HL-60 (cell line): Measurements from ENCODE around the gene HECW1.

Experiments
- DNase-seq, 2 experiments: peaks; one replicate each; pipeline ENCODE4 v3.0.0-alpha.2; 2010 to 2020; ENCODE audit warnings: low read depth in 1 of 2, low spot score in 1 of 2
- H3K27ac ChIP-seq: fragments of 250-450 bp; sonication (Bioruptor Pico); replicated peaks from 2 replicates; pipeline ENCODE4 v1.5.1; 2020; ENCODE audit warnings: mild to moderate bottlenecking, moderate library complexity
- H3K27me3 ChIP-seq: fragments of 250-450 bp; sonication (Bioruptor Pico); 2 replicates; pipeline ENCODE4 v1.5.1; 2021; ENCODE audit warnings: mild to moderate bottlenecking, moderate library complexity; ENCODE audit not compliant: insufficient read depth, poor library complexity, severe bottlenecking
- H3K4me3 ChIP-seq: replicated peaks from 2 replicates; pipeline ENCODE4 v1.5.1; 2011; ENCODE audit warnings: mild to moderate bottlenecking, control low read depth, low read length; ENCODE audit not compliant: insufficient read depth
- GABPA ChIP-seq: IDR thresholded peaks from 2 replicates; pipeline ENCODE4 v1.6.1; 2012; ENCODE audit warnings: low read depth
- POLR2AphosphoS5 ChIP-seq: IDR thresholded peaks from 2 replicates; pipeline ENCODE4 v1.6.1; 2012; ENCODE audit warnings: low read depth
- SPI1 ChIP-seq: IDR thresholded peaks from 2 replicates; pipeline ENCODE4 v1.6.1; 2012; ENCODE audit warnings: low read depth, mild to moderate bottlenecking, borderline replicate concordance
- TF ChIP-seq, protein P1 (sequence below): IDR thresholded peaks from 2 replicates; pipeline ENCODE4 v1.6.1; 2012; ENCODE audit warnings: low read depth; ENCODE audit not compliant: insufficient replicate concordance
- TF ChIP-seq, protein P2 (sequence below): IDR thresholded peaks from one replicate; pipeline ENCODE4 v1.5.1; 2011; ENCODE audit warnings: low read length, control low read depth, inconsistent platforms; ENCODE audit not compliant: insufficient read depth

The HECW1 gene

DNA sequence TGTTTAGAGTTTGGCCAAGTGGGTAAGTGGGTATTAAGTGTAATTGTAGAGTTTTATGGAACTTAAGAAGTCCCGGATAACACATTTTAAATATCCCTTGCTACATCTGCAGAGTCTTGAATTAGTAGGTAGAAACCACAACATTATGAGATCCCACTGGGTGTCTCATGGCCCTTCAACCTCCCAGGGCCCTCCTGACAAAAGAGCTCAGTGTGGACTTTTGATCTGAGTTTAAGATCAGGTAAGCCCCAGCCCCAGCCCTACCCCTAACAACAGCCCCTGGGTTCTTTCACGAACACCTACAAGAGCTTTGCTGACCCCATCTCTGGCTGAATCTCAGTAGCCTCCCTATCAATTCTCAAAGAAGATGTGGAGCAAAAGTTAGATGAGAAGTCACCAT is 405.0 kb downstream of the HECW1 start:
- no peak for DNase-seq
- no peaks in the 10 kb centered on the region for H3K27me3 ChIP-seq
- TF ChIP-seq, protein P1, sequence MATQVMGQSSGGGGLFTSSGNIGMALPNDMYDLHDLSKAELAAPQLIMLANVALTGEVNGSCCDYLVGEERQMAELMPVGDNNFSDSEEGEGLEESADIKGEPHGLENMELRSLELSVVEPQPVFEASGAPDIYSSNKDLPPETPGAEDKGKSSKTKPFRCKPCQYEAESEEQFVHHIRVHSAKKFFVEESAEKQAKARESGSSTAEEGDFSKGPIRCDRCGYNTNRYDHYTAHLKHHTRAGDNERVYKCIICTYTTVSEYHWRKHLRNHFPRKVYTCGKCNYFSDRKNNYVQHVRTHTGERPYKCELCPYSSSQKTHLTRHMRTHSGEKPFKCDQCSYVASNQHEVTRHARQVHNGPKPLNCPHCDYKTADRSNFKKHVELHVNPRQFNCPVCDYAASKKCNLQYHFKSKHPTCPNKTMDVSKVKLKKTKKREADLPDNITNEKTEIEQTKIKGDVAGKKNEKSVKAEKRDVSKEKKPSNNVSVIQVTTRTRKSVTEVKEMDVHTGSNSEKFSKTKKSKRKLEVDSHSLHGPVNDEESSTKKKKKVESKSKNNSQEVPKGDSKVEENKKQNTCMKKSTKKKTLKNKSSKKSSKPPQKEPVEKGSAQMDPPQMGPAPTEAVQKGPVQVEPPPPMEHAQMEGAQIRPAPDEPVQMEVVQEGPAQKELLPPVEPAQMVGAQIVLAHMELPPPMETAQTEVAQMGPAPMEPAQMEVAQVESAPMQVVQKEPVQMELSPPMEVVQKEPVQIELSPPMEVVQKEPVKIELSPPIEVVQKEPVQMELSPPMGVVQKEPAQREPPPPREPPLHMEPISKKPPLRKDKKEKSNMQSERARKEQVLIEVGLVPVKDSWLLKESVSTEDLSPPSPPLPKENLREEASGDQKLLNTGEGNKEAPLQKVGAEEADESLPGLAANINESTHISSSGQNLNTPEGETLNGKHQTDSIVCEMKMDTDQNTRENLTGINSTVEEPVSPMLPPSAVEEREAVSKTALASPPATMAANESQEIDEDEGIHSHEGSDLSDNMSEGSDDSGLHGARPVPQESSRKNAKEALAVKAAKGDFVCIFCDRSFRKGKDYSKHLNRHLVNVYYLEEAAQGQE = no peak
- TF ChIP-seq POLR2AphosphoS5 (no peak), SPI1 (no peak), GABPA (no peak)
- TF ChIP-seq, protein P2, sequence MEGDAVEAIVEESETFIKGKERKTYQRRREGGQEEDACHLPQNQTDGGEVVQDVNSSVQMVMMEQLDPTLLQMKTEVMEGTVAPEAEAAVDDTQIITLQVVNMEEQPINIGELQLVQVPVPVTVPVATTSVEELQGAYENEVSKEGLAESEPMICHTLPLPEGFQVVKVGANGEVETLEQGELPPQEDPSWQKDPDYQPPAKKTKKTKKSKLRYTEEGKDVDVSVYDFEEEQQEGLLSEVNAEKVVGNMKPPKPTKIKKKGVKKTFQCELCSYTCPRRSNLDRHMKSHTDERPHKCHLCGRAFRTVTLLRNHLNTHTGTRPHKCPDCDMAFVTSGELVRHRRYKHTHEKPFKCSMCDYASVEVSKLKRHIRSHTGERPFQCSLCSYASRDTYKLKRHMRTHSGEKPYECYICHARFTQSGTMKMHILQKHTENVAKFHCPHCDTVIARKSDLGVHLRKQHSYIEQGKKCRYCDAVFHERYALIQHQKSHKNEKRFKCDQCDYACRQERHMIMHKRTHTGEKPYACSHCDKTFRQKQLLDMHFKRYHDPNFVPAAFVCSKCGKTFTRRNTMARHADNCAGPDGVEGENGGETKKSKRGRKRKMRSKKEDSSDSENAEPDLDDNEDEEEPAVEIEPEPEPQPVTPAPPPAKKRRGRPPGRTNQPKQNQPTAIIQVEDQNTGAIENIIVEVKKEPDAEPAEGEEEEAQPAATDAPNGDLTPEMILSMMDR = no peak
- H3K4me3 ChIP-seq = no peak overlapping the region
- H3K27ac ChIP-seq = no peak overlapping the region

DNA sequence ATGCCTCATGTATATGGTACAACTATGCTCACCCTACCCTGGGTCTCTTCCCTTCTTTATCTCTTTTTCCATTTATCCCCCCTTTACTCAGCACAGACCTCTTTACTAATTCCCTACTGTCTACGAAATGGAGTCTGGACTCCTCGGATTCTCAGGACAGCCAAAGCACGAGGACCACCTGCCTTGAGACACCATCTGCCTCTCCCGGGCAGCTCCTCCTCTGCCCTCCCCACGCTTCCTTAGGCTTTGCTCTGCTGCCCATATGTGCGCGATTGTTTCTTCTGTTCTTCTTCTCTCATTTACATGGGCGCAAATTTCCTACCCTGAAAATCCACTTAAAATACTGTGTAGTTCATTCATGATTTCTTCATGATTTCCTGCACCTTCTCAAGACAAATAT is 407.8 kb downstream of the HECW1 start:
- TF ChIP-seq SPI1 (no peak), GABPA (no peak), POLR2AphosphoS5 (no peak)
- TF ChIP-seq, protein P2 = no peak
- TF ChIP-seq, protein P1 = no peak
- no peak for DNase-seq
- no peak overlapping the region for H3K27ac ChIP-seq

DNA sequence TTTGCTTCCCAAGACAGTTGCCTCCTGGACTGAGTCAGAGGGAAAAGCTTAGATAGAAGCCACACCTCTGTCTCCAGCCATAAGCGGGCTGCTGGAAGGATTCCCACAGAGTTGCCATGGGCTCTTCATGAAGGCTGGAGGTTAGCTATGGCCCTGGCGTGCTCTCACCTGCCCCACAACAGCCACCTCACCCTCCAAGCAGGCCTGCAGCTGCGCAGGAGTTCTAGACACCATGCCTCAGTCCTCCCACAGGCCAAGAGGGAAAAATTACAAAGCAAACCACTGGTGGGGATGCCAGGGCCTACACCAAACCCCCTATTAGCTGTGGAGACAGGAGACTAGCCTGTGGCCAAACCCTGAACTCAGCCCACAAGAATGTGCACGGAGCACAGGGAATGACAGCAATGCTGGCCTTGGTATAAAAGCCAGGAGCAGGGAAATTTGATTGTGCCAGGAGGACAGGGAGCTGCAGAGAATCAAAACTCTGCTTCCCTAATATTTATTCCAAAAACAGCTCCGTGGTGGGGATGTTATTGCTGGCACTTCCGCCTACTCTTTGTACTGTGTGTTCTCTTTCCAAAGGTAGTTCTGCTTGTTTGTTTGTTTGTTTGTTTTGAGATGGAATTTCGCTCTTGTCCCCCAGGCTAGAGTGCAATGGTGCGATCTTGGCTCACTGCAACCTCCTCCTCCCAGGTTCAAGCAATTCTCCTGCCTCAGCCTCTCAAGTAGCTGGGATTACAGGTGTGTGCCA is 410.1 kb downstream of the HECW1 start:
- DNase-seq = no peak
- TF ChIP-seq GABPA (no peak), SPI1 (no peak), POLR2AphosphoS5 (no peak)
- TF ChIP-seq, protein P2 = no peak
- TF ChIP-seq, protein P1 = no peak
- Histone ChIP-seq H3K27me3 (no peaks in the 10 kb centered on the region), H3K27ac (no peak overlapping the region), H3K4me3 (no peak overlapping the region)

More for the DNA sequence above, 407.8 kb downstream of the HECW1 start:
- no peaks in the 10 kb centered on the region for H3K27me3 ChIP-seq
- H3K4me3 ChIP-seq = no peak overlapping the region
